IMR-90 (cell line): ENCODE results near the gene SLC26A8. TPM values are rescaled to one million over a fixed set of nuclear protein-coding genes. Genes with fewer than 3 reads are reported as not detected.

ENCODE experiments used
- ATAC-seq: fragments of 200-7000 bp; cut with Tn5 transposase; 2 replicates; pipeline ENCODE4 v1.9.1; 2020; ENCODE audit warnings: low read depth, mild to moderate bottlenecking, moderate library complexity
- BruUV-seq: library from RNA; stranded (reverse); fragments of 400-500 nt; replicated peaks from 2 replicates; lab custom pipeline; 2021; lab: Mats Ljungman, UMichigan
- CTCF ChIA-PET: fragments of 300-600 bp; formaldehyde crosslinking; extraction: SDS; loops from one replicate; lab custom pipeline; 2021; ENCODE audit warnings: antibody characterized with exemption; lab: Yijun Ruan, JAX
- POLR2A ChIA-PET: fragments of 300-600 bp; sonication (Branson Sonifier 250); formaldehyde crosslinking; loops from one replicate; lab custom pipeline; 2022; ENCODE audit warnings: antibody characterized with exemption; ENCODE audit not compliant: unreplicated experiment; lab: Charles Lee
- DNase-seq: peaks from one replicate; pipeline ENCODE4 v3.0.0; 2013
- H2AFZ ChIP-seq: replicated peaks from 2 replicates; pipeline ENCODE3; 2013; ENCODE audit warnings: low read length, mild to moderate bottlenecking; ENCODE audit not compliant: poor library complexity
- H2AK5ac ChIP-seq: 2 replicates; pipeline ENCODE4 v1.6.1; 2013; ENCODE audit warnings: low read depth, low read length, inconsistent platforms
- H2AK9ac ChIP-seq: replicated peaks from 2 replicates; pipeline ENCODE3; 2013; ENCODE audit warnings: mild to moderate bottlenecking, low read depth, low read length, moderate library complexity; ENCODE audit not compliant: poor library complexity
- H2BK120ac ChIP-seq: 2 replicates; pipeline ENCODE4 v1.6.1; 2013; ENCODE audit warnings: low read depth, low read length, inconsistent platforms
- H2BK15ac ChIP-seq: 3 replicates; pipeline ENCODE4 v1.6.1; 2013; ENCODE audit warnings: low read depth, low read length, inconsistent platforms
- H2BK20ac ChIP-seq: 2 replicates; pipeline ENCODE4 v1.6.1; 2013; ENCODE audit warnings: low read depth, mild to moderate bottlenecking, inconsistent platforms, low read length, moderate library complexity
- H2BK5ac ChIP-seq: 2 replicates; pipeline ENCODE4 v1.6.1; 2013; ENCODE audit warnings: mild to moderate bottlenecking, low read depth, low read length, inconsistent platforms; ENCODE audit not compliant: poor library complexity, severe bottlenecking
- H3K14ac ChIP-seq: replicated peaks from 2 replicates; pipeline ENCODE4 v1.6.1; 2013; ENCODE audit warnings: low read depth, low read length, inconsistent platforms
- H3K18ac ChIP-seq: 2 replicates; pipeline ENCODE4 v1.6.1; 2013; ENCODE audit warnings: low read depth, low read length, control low read depth
- H3K23ac ChIP-seq: 2 replicates; pipeline ENCODE4 v1.6.1; 2013; ENCODE audit warnings: low read depth, low read length, inconsistent platforms
- H3K27ac ChIP-seq: 2 replicates; pipeline ENCODE4 v1.5.1; 2013; ENCODE audit warnings: mild to moderate bottlenecking, control low read depth, low read length; ENCODE audit not compliant: insufficient read depth
- H3K27me3 ChIP-seq: 2 replicates; pipeline ENCODE4 v1.6.1; 2013; ENCODE audit warnings: low read length; ENCODE audit not compliant: control insufficient read depth, insufficient read depth
- H3K36me3 ChIP-seq: 2 replicates; pipeline ENCODE4 v1.6.1; 2013; ENCODE audit warnings: low read length, mixed read lengths; ENCODE audit not compliant: control insufficient read depth, insufficient read depth
- H3K4ac ChIP-seq: 2 replicates; pipeline ENCODE4 v1.6.1; 2013; ENCODE audit warnings: low read depth, low read length, inconsistent platforms
- H3K4me1 ChIP-seq: 2 replicates; pipeline ENCODE4 v1.6.1; 2013; ENCODE audit warnings: low read length, mixed read lengths; ENCODE audit not compliant: control insufficient read depth, insufficient read depth
- H3K4me2 ChIP-seq: 2 replicates; pipeline ENCODE4 v1.6.1; 2013; ENCODE audit warnings: low read depth, mild to moderate bottlenecking, control low read depth, low read length, moderate library complexity
- H3K4me3 ChIP-seq: 2 replicates; pipeline ENCODE4 v1.5.1; 2013; ENCODE audit warnings: low read depth, mild to moderate bottlenecking, control low read depth, low read length, moderate library complexity; ENCODE audit not compliant: insufficient read depth
- H3K56ac ChIP-seq: 2 replicates; pipeline ENCODE4 v1.6.1; 2013; ENCODE audit warnings: low read length, inconsistent platforms; ENCODE audit not compliant: insufficient read depth; ENCODE audit errors: extremely low read depth
- H3K79me1 ChIP-seq, 2 experiments: 2 replicates each; pipeline ENCODE4 v1.6.1; 2013; ENCODE audit warnings: low read length in 2 of 2, inconsistent platforms in 1 of 2, low read depth in 1 of 2
- H3K9ac ChIP-seq: 2 replicates; pipeline ENCODE4 v1.6.1; 2013; ENCODE audit warnings: low read depth, low read length, control low read depth
- H3K9me1 ChIP-seq: 2 replicates; pipeline ENCODE4 v1.6.1; 2013; ENCODE audit warnings: low read length, inconsistent platforms; ENCODE audit not compliant: insufficient read depth
- H3K9me3 ChIP-seq: 2 replicates; pipeline ENCODE4 v1.6.1; 2013; ENCODE audit warnings: low read length; ENCODE audit not compliant: control insufficient read depth, insufficient read depth
- H4K20me1 ChIP-seq: 2 replicates; pipeline ENCODE4 v1.6.1; 2013; ENCODE audit warnings: low read length, inconsistent platforms; ENCODE audit not compliant: insufficient read depth
- H4K5ac ChIP-seq: 2 replicates; pipeline ENCODE4 v1.6.1; 2013; ENCODE audit warnings: mild to moderate bottlenecking, low read depth, low read length, control low read depth
- H4K8ac ChIP-seq, 2 experiments: 2 replicates each; pipeline ENCODE4 v1.6.1; 2013; ENCODE audit warnings: low read depth in 2 of 2, low read length in 2 of 2, control low read depth in 1 of 2, inconsistent platforms in 1 of 2
- H4K91ac ChIP-seq: 2 replicates; pipeline ENCODE4 v1.6.1; 2013; ENCODE audit warnings: low read depth, low read length, inconsistent platforms; ENCODE audit not compliant: insufficient read depth
- CHD1 ChIP-seq: IDR thresholded peaks from 2 replicates; pipeline ENCODE4 v1.6.1; 2012; ENCODE audit warnings: low read depth, low read length, improper control_type of control experiment
- MAFK ChIP-seq: IDR thresholded peaks from 2 replicates; pipeline ENCODE4 v1.6.1; 2012; ENCODE audit warnings: low read depth, low read length, improper control_type of control experiment
- WGBS, 2 experiments: methylation state at CpG; one replicate each; pipeline versions ENCODE4 v1.1.5 to v1.1.7; 2013; ENCODE audit warnings: missing lambda C conversion rate in 2 of 2; ENCODE audit not compliant: insufficient read length in 1 of 2; ENCODE audit errors: extremely low coverage in 2 of 2; 5-methylcytosine and 5-hydroxymethylcytosine counted together
- dilution Hi-C: fragments of 300-500 bp; cut with HindIII; formaldehyde crosslinking; loops from one replicate; pipeline ENCODE4 v1.14.3; 2018; ENCODE audit warnings: low sequenced_read_pairs; ENCODE audit not compliant: unreplicated experiment
- in situ Hi-C: fragments of 300-500 bp; cut with MboI; formaldehyde crosslinking; loops from 3 replicates; pipeline ENCODE4 v1.14.3; 2019; ENCODE audit warnings: low sequenced_read_pairs, inconsistent platforms, mixed read lengths
- intact Hi-C: fragments of 100-400 bp; cut with micrococcal nuclease; formaldehyde crosslinking; loops from 2 replicates; pipeline ENCODE4 v1.10.0; 2022
- polyA plus RNA-seq, 3 experiments: library from polyadenylated mRNA; depleted of rRNA; stranded (reverse); fragments of >200 nt; gene quantifications; 2 replicates each; pipeline ENCODE4 v1.2.3, GENCODE V29; 2012; ENCODE audit warnings: low replicate concordance in 1 of 3
- total RNA-seq: library from RNA; depleted of rRNA; stranded (reverse); fragments of >200 nt; gene quantifications from 2 replicates; pipeline ENCODE4 v1.2.3, GENCODE V29; 2012

SLC26A8 gene
- total and polyA plus RNA-seq, 2 of the 4 experiments (the other 2 are of a cell fraction), result 0.07 TPM; not detected in 1

DNA sequence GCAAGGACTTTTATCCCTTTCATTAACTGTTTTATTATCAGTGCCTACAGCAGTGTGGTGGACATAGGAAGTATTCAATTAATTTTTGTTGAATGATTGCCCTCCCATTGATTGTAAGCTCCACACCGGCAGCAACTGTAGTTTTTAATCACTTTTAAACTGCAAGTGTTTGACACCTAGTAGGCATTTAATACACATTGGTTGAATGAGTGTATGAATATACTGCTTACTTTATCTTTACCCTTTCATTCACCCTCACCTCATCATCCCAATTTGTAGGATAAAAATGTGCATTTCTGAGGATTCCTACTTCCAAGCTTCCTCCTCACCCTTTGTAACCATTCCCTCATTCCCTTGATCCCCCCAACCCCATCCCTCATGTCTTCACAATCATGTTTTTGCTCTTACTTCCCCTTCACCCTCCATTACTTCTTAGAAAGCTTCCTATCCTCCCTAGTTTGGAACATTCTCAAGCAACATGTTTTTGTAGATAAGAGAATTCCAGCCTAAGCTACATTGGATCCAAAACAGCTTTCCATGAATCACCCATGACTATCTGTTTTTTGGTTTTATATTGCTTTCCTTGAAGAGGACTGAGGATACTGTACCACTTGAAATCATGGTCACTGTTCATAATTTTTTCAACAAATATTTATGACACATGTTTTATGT, 955 bp upstream of the SLC26A8 start (continued):
- no peak for TF ChIP-seq CHD1

DNA sequence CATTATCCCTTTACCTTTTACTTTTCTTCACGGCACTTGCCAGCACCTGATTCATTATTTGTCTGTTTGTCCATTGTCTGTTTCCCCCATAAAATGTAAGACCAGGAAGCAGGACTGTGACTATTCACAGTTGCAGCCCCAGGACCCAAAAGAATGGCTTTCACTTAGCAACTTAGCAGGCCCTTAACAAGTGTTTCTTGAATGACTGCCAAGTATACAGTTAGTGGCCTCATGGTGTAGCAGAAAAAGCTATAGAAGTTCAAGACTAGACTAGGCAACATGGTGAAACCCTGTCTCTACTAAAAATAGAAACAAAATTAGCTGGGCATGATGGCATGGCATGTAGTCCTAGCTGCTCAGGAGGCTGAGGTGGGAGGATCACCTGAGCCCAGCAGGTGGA, 4.3 kb downstream of the SLC26A8 start:
- in situ Hi-C loops, result loop anchor here (10.0 kb wide), 1 partner anchor 175 kb away; the partner anchor contains the start of gene BRPF3
- H3K4me1 ChIP-seq, result no peaks in the 10 kb centered on the region
- BruUV-seq, result no TSS peak
- H2BK120ac ChIP-seq, result no peak overlapping the region
- H3K9me3 ChIP-seq, result no peaks in the 10 kb centered on the region
- TF ChIP-seq MAFK, result no peak
- H3K79me1 ChIP-seq, result no peaks in the 10 kb centered on the region
- no CpG with 5 or more reads among the region's 1 CpG for WGBS, 2 experiments
- POLR2A ChIA-PET, result no interaction called here
- no peak overlapping the region for H4K5ac ChIP-seq
- intact Hi-C loops, result no loop called here
- H3K18ac ChIP-seq, result no peak overlapping the region
- no peak overlapping the region for H4K91ac ChIP-seq
- H2BK20ac ChIP-seq, result no peak overlapping the region
- H3K36me3 ChIP-seq, result no peaks in the 10 kb centered on the region
- H3K9ac ChIP-seq, result no peak overlapping the region
- H3K23ac ChIP-seq, result no peak overlapping the region
- ATAC-seq (no peak), DNase-seq (no peak)
- no peak overlapping the region for H2AFZ ChIP-seq
- no peaks in the 10 kb centered on the region for H4K20me1 ChIP-seq
- no peak overlapping the region for H3K4me3 ChIP-seq
- H2AK5ac ChIP-seq, result no peak overlapping the region
- no peak overlapping the region for H3K4me2 ChIP-seq
- peaks cover 5% of the 10 kb centered on the region for H3K27me3 ChIP-seq
- no peak overlapping the region for H3K14ac ChIP-seq
- dilution Hi-C loops, result no loop called here
- no peaks in the 10 kb centered on the region for H3K9me1 ChIP-seq
- no peak overlapping the region for H3K56ac ChIP-seq
- H3K4ac ChIP-seq, result no peak overlapping the region
- no peak overlapping the region for H2BK15ac ChIP-seq
- H2AK9ac ChIP-seq, result no peak overlapping the region
- no peak overlapping the region for H4K8ac ChIP-seq
- H2BK5ac ChIP-seq, result no peak overlapping the region
- no peak overlapping the region for H3K27ac ChIP-seq
- CTCF ChIA-PET, result no interaction called here
